GM12878 (cell line): ENCODE data around the gene DDIT3. TPM values are rescaled to one million over a fixed set of nuclear protein-coding genes. Genes with fewer than 3 reads are reported as not detected.

Experiments
- ATAC-seq: fragments of 200-7000 bp; cut with Tn5 transposase; 3 replicates; pipeline ENCODE4 v1.9.1; 2020; ENCODE audit warnings: mild to moderate bottlenecking, moderate library complexity
- BruUV-seq: library from RNA; stranded (reverse); fragments of 400-500 nt; replicated peaks from 2 replicates; lab custom pipeline; 2021; lab: Mats Ljungman, UMichigan
- CTCF ChIA-PET: fragments of 300-600 bp; sonication (Branson Sonifier 250); formaldehyde crosslinking; extraction: SDS; loops from one replicate; lab custom pipeline; 2021; ENCODE audit warnings: inconsistent platforms; lab: Yijun Ruan, JAX
- POLR2A ChIA-PET: fragments of 350-600 bp; formaldehyde crosslinking; extraction: SDS; loops from one replicate; lab custom pipeline; 2021; ENCODE audit warnings: inconsistent platforms; lab: Charles Lee
- RAD21 ChIA-PET: fragments of 300-600 bp; sonication (Branson Sonifier 250); formaldehyde crosslinking; loops from one replicate; lab custom pipeline; 2023; ENCODE audit warnings: antibody characterized with exemption; ENCODE audit not compliant: unreplicated experiment; lab: Charles Lee
- SMC1A ChIA-PET: fragments of 300-600 bp; sonication (Branson Sonifier 250); formaldehyde crosslinking; loops from one replicate; lab custom pipeline; 2023; ENCODE audit not compliant: unreplicated experiment, uncharacterized antibody; lab: Charles Lee
- DNase-seq: peaks from one replicate; pipeline ENCODE4 v3.0.0-alpha.2; 2011; ENCODE audit warnings: low read depth, low spot score
- FAIRE-seq: peaks from 3 replicates; lab custom pipeline; 2011; peaks lifted over from hg19 to GRCh38; lab: Jason Lieb, UNC
- H2AFZ ChIP-seq: 2 replicates; pipeline ENCODE4 v1.6.0; 2011; ENCODE audit warnings: low read depth, low read length, control low read depth; ENCODE audit not compliant: control insufficient read depth
- H3K27ac ChIP-seq: 2 replicates; pipeline ENCODE4 v1.5.1; 2011; ENCODE audit warnings: control low read depth; ENCODE audit not compliant: control insufficient read depth, insufficient read depth
- H3K27me3 ChIP-seq, 2 experiments: replicated peaks in 1 of 2; 2 replicates each; pipeline versions ENCODE4 v1.6.0 to v1.6.1; 2011; ENCODE audit warnings: low read length in 1 of 2; ENCODE audit not compliant: control insufficient read depth in 2 of 2, insufficient read depth in 2 of 2
- H3K36me3 ChIP-seq, 2 experiments: 2 replicates each; pipeline ENCODE4 v1.5.1; 2011; ENCODE audit warnings: low read length in 1 of 2; ENCODE audit not compliant: control insufficient read depth in 2 of 2, insufficient read depth in 2 of 2
- H3K4me1 ChIP-seq: 2 replicates; pipeline ENCODE4 v1.6.1; 2011; ENCODE audit warnings: mild to moderate bottlenecking, low read length, moderate library complexity, mixed read lengths; ENCODE audit not compliant: control insufficient read depth, insufficient read depth
- H3K4me2 ChIP-seq: 2 replicates; pipeline ENCODE4 v1.6.0; 2011; ENCODE audit warnings: control low read depth; ENCODE audit not compliant: control insufficient read depth, insufficient read depth
- H3K4me3 ChIP-seq: fragments of 200-600 bp; sonication (generic); 2 replicates; pipeline ENCODE4 v1.5.1; 2016
- H3K79me2 ChIP-seq: 2 replicates; pipeline ENCODE4 v1.6.0; 2011; ENCODE audit warnings: low read length; ENCODE audit not compliant: control insufficient read depth, insufficient read depth
- H3K9ac ChIP-seq: 2 replicates; pipeline ENCODE4 v1.8.0; 2011; ENCODE audit warnings: low read length, control low read depth, mixed read lengths; ENCODE audit not compliant: control insufficient read depth, insufficient read depth
- H3K9me3 ChIP-seq: replicated peaks from 3 replicates; pipeline ENCODE4 v1.5.1; 2011; ENCODE audit warnings: mild to moderate bottlenecking, low read length; ENCODE audit not compliant: control insufficient read depth, insufficient read depth
- H4K20me1 ChIP-seq: 2 replicates; pipeline ENCODE4 v1.6.0; 2011; ENCODE audit not compliant: control insufficient read depth, insufficient read depth
- HDAC2 ChIP-seq: fragments of 200-600 bp; sonication (generic); IDR thresholded peaks from 2 replicates; pipeline ENCODE4 v1.6.1; 2017
- LARP7 ChIP-seq: fragments of 450-650 bp; IDR thresholded peaks from 2 replicates; pipeline ENCODE4 v1.6.1; 2017; ENCODE audit warnings: mild to moderate bottlenecking
- MLLT1 ChIP-seq: fragments of 450-650 bp; IDR thresholded peaks from 2 replicates; pipeline ENCODE4 v1.6.1; 2016; ENCODE audit warnings: mild to moderate bottlenecking
- NFXL1 ChIP-seq: fragments of 450-650 bp; IDR thresholded peaks from 2 replicates; pipeline ENCODE4 v1.6.1; 2017; ENCODE audit warnings: antibody characterized with exemption, mild to moderate bottlenecking, borderline replicate concordance
- SIX5 ChIP-seq: IDR thresholded peaks from 2 replicates; pipeline ENCODE4 v1.6.1; 2011; ENCODE audit warnings: mild to moderate bottlenecking, low read depth, low read length, moderate library complexity; ENCODE audit not compliant: severe bottlenecking
- SUPT20H ChIP-seq: IDR thresholded peaks from 2 replicates; pipeline ENCODE4 v1.6.1; 2011; ENCODE audit warnings: low read depth, mild to moderate bottlenecking, low read length, moderate library complexity, borderline replicate concordance; ENCODE audit not compliant: control insufficient read depth
- ZNF384 ChIP-seq: IDR thresholded peaks from 2 replicates; pipeline ENCODE4 v1.6.1; 2012; ENCODE audit warnings: low read depth, mild to moderate bottlenecking, low read length, improper control_type of control experiment, borderline replicate concordance
- WGBS: methylation state at CpG from one replicate; pipeline ENCODE4 v1.1.6; 2016; ENCODE audit warnings: low lambda C conversion rate; ENCODE audit not compliant: insufficient replicate concordance, insufficient coverage; ENCODE audit errors: missing lambda C conversion rate; 5-methylcytosine and 5-hydroxymethylcytosine counted together
- in situ Hi-C: fragments of 300-500 bp; cut with MboI; formaldehyde crosslinking; loops from 9 replicates; pipeline ENCODE4 v1.14.3; 2018; ENCODE audit warnings: mixed read lengths
- intact Hi-C: fragments of 100-400 bp; cut with micrococcal nuclease; formaldehyde crosslinking; loops from one replicate; pipeline ENCODE4 v1.14.2; 2022; ENCODE audit not compliant: unreplicated experiment
- polyA plus RNA-seq, 11 experiments: library from polyadenylated mRNA; depleted of rRNA in 4 of 11; unstranded in 6 of 11; stranded (reverse) in 5 of 11; fragments of >200 nt; fragmentation: Nextera tagmentation in 4 of 11; fragmentation: Illumina TruSeq in 1 of 11; extraction: Ambion mirVana in 4 of 11; extraction: Trizol in 1 of 11; gene quantifications; 1 replicate in 1 of 11; 2 replicates in 10 of 11; pipeline versions ENCODE4 v1.2.1 to v1.2.3, GENCODE V29; 2011 to 2016; ENCODE audit warnings: inconsistent platforms in 2 of 11, missing spikeins in 2 of 11, low read depth in 1 of 11
- total RNA-seq, 4 experiments: library from RNA; depleted of rRNA in 3 of 4; stranded (reverse); fragments of >200 nt in 3 of 4; fragmentation: Illumina TruSeq in 1 of 4; extraction: Trizol in 1 of 4; gene quantifications; 2 replicates each; pipeline versions ENCODE4 v1.2.1 to v1.2.3, GENCODE V29; 2013 to 2021
- TF ChIP-seq, protein P1 (sequence below): IDR thresholded peaks from 2 replicates; pipeline ENCODE4 v1.6.1; 2012; ENCODE audit warnings: low read length, inconsistent platforms
- TF ChIP-seq, protein P2 (sequence below): fragments of 450-650 bp; IDR thresholded peaks from 2 replicates; pipeline ENCODE4 v1.6.1; 2017; ENCODE audit warnings: mild to moderate bottlenecking, moderate library complexity

The DDIT3 gene
- total and polyA plus RNA-seq, 10 of the 15 experiments (the other 5 are each of a cell fraction or from before 2014, with no cell fraction given): 9.2 to 28.9 (median 15.5) TPM

- intact Hi-C loops (no loop called here), in situ Hi-C loops (no loop called here)
- ChIA-PET RAD21 (no interaction called here), SMC1A (no interaction called here), POLR2A (interaction anchor here (0.6 kb wide), 1 partner anchor 253 kb away, joined by 3 read pairs; no protein-coding TSS in a partner anchor), CTCF (interaction anchor here (1.0 to 1.8 kb wide), 6 partner anchors 9 to 98 kb away, joined by 3 to 9 read pairs (median 4); partner anchors contain the start of gene INHBE)
- 41% methylated on average over 6 of the region's 6 CpGs for WGBS
- Histone ChIP-seq H3K4me3 (no peak overlapping the region), H2AFZ (no peak overlapping the region; the same call in 1 of the 2 replicates), H3K9me3 (no peaks in the 10 kb centered on the region), H3K27me3 (peaks cover 0 to 3% of the 10 kb centered on the region in 2 experiments; a peak in 2 of 4 replicates), H4K20me1 (no peaks in the 10 kb centered on the region), H3K4me2 (no peak overlapping the region), H3K79me2 (no peaks in the 10 kb centered on the region), H3K36me3 (no peaks in the 10 kb centered on the region)
- BruUV-seq: no TSS peak
- ATAC-seq: no peak
- FAIRE-seq: no peak
- TF ChIP-seq, protein P1, sequence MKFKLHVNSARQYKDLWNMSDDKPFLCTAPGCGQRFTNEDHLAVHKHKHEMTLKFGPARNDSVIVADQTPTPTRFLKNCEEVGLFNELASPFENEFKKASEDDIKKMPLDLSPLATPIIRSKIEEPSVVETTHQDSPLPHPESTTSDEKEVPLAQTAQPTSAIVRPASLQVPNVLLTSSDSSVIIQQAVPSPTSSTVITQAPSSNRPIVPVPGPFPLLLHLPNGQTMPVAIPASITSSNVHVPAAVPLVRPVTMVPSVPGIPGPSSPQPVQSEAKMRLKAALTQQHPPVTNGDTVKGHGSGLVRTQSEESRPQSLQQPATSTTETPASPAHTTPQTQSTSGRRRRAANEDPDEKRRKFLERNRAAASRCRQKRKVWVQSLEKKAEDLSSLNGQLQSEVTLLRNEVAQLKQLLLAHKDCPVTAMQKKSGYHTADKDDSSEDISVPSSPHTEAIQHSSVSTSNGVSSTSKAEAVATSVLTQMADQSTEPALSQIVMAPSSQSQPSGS: no peak
- TF ChIP-seq ZNF384: no peak
- no peak for TF ChIP-seq LARP7
- TF ChIP-seq SUPT20H: no peak
- TF ChIP-seq, all 136 proteins: peak for 0
- no peak for DNase-seq
- Histone ChIP-seq H3K27ac (no peak overlapping the region), H3K9ac (no peak overlapping the region), H3K4me1 (0 out of 2 replicates have a peak, but pooled peaks cover 2% of the 10 kb centered on the region)
These were observed 32.6 kb upstream of the DDIT3 start for GRCh38 chr12:57552835-57553313.

DNA sequence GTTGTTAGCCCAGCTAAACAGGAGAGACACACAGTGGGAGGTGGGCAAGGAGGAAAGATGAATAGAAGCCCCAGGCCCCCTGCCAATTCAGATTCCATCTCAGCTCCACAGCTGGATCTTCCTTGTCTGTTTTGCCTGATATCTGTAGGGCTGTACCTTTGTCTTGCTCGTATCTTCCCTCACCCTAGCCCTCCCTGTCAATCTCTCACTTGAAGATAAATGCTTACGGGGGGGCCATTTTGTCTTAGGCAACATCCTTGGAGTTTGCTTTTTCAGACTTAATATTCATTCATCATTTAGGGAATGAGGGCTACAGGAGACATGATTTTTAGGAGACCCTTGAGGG, 32.0 kb upstream of the DDIT3 start:
- BruUV-seq: no TSS peak
- H4K20me1 ChIP-seq: no peaks in the 10 kb centered on the region
- ATAC-seq (no peak), DNase-seq (no peak), FAIRE-seq (no peak)
- ChIA-PET RAD21 (no interaction called here), POLR2A (interaction anchor here (0.6 kb wide), 1 partner anchor 253 kb away, joined by 3 read pairs; no protein-coding TSS in a partner anchor), SMC1A (interaction anchor here (0.8 kb wide), 1 partner anchor 9 kb away, joined by 3 read pairs; no protein-coding TSS in a partner anchor), CTCF (interaction anchor here (1.3 to 1.8 kb wide), 3 partner anchors 9 to 33 kb away, joined by 4 to 9 read pairs (median 5); no protein-coding TSS in a partner anchor)
- H3K4me1 ChIP-seq: 0 out of 2 replicates have a peak, but pooled peaks cover 2% of the 10 kb centered on the region
- no peak overlapping the region for H3K4me2 ChIP-seq
- no peaks in the 10 kb centered on the region for H3K79me2 ChIP-seq
- H3K27ac ChIP-seq: no peak overlapping the region
- in situ Hi-C loops (no loop called here), intact Hi-C loops (no loop called here)
- H3K4me3 ChIP-seq: no peak overlapping the region
- H3K36me3 ChIP-seq: no peaks in the 10 kb centered on the region
- H3K9ac ChIP-seq: no peak overlapping the region
- 31% methylated on average over 2 of the region's 2 CpGs for WGBS
- no peak overlapping the region for H2AFZ ChIP-seq
- H3K27me3 ChIP-seq: peaks cover 0 to 3% of the 10 kb centered on the region in 2 experiments; a peak in 2 of 4 replicates
- no peaks in the 10 kb centered on the region for H3K9me3 ChIP-seq
- no peak for TF ChIP-seq MLLT1
- TF ChIP-seq, protein P2, sequence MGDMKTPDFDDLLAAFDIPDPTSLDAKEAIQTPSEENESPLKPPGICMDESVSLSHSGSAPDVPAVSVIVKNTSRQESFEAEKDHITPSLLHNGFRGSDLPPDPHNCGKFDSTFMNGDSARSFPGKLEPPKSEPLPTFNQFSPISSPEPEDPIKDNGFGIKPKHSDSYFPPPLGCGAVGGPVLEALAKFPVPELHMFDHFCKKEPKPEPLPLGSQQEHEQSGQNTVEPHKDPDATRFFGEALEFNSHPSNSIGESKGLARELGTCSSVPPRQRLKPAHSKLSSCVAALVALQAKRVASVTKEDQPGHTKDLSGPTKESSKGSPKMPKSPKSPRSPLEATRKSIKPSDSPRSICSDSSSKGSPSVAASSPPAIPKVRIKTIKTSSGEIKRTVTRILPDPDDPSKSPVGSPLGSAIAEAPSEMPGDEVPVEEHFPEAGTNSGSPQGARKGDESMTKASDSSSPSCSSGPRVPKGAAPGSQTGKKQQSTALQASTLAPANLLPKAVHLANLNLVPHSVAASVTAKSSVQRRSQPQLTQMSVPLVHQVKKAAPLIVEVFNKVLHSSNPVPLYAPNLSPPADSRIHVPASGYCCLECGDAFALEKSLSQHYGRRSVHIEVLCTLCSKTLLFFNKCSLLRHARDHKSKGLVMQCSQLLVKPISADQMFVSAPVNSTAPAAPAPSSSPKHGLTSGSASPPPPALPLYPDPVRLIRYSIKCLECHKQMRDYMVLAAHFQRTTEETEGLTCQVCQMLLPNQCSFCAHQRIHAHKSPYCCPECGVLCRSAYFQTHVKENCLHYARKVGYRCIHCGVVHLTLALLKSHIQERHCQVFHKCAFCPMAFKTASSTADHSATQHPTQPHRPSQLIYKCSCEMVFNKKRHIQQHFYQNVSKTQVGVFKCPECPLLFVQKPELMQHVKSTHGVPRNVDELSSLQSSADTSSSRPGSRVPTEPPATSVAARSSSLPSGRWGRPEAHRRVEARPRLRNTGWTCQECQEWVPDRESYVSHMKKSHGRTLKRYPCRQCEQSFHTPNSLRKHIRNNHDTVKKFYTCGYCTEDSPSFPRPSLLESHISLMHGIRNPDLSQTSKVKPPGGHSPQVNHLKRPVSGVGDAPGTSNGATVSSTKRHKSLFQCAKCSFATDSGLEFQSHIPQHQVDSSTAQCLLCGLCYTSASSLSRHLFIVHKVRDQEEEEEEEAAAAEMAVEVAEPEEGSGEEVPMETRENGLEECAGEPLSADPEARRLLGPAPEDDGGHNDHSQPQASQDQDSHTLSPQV: no peak
- TF ChIP-seq SIX5: no peak
- TF ChIP-seq HDAC2: no peak
- no peak for TF ChIP-seq NFXL1
